Measurements from ENCODE around the gene SLX4.
"Not testable (repeated sequence)": the region's sequence is repeated elsewhere in the genome, so short reads cannot be mapped to it uniquely, and the experiment has no call there.

The SLX4 gene

DNA sequence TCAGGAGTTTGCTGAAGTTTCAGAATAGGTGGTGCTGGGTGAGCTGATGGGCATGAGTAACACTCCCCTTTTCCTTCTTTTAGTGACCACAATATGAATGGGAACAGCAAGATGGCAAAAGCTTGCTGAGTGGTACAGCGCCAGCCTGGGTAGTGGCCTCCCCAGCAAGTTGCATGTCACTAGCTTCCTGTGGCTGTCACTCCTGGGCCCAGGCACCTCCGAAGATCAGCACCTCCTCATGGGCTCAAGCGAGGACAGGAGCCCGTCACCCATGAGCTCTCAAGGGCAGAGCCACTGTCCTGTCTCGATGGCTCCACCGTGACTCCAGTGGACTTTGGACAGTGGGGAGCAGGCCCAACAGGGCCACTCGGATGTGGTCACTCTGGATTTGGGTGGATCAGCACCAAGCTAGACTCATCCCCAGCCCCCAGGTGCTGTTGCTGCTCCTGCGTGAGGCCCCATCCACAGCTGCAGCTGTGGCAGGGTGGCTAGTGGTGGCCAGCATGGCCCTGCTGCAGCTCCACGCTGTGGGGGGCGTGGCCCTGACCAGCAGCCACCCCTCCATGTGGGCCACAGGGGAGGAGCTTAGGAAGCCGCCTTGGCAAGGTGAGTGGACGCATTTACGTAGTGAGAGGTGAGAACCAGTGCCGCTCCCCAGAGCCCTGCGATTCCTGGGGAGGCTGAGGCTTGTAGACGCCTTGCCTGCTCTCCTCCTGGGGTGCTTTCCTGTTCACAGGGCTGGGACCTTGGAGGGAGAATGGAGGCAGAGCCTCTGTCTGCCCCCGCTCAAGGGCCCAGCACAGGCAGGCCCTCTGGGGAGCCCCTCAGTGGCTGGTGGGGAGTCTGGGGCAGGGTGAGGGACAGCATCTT, 29.5 kb upstream of the SLX4 start:
- DNase-seq: no peak

DNA sequence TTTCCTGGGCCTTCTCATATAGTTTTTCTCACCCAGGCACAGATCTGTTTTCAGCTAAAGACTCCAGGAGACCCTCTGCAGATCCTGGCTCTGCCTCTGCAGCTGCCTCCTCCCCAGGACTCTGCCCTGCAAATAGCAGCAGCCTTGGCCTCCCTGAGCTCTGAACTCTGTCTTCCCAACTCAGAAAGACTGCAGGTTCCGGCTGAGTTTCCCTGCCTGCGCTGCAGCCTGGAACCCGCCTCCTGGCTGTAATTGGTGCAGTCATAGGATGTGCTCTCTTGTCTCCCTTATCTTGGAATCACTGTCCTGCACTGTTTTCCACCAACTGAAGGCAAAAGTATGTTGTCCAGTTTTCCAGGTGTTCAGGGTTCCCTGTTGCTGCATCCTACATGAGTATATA, 28.8 kb upstream of the SLX4 start:
- no peak for DNase-seq

- no peak for DNase-seq
Observed at GRCh38 chr16:3638916-3639644, 27.7 kb upstream of the SLX4 start.

DNA sequence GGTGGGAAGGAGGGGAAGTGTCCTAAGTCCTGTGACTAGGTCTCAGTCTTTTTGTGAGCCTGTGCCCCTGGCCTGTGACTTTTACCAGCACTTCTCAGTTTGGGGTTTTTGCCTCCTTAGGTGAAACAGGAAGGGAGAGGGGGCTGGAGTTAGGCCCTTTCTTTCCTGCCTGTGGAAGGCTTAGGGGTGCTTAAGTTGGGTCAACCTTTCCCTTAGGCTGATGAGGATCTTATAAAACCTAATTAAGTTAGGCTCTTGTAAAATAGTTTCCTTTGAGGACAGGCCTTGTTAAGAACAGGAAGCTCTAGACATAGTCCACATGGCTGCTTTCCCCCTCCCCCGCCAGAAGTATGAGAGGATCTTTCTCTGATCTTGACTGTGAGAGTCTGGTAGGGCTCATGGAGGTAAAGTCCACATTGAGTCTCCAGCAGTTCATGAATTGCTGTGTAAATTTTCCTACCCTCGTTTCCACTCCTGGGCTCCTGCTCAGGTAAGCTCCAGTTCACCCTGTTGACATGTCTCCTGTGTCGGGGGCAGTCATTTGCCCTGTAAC, 26.0 kb upstream of the SLX4 start:
- no peak for DNase-seq

DNA sequence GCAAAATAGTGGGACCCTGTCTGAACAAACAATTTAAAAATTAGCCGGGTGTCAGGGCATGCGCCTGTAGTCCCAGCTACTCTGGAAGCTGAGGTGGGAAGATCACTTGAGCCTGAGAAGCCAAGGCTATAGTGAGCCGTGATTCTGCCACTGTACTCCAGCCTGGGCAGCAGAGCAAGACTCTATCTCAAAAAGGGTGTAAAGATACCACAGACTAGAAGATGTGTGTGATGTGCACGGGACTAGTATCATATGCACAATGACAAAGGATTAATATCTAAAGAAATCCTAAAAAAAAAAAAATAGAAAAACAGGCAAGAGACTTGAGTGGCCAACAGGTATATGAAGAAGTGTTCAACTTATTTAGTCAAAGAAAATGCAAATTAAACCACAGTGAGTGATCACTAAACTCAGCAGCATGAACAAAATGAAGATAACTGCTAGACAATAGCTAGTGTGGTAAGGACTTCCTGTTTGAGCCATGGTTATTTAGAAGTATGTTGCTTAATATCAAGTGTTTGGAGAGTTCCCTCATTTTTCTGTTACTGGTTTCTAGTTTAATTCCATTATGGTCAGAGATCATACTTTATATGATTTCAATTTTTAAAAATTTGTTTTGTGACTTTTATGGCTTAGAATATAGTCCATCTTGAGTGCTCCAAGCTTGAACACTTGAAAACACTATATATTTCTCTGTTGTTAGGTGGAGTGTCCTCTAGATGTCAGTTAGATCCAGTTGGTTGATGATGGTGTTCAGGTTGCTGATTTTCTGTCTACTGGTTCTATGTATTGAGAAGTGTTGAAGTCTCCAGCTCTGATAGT, 14.7 kb upstream of the SLX4 start:
- DNase-seq: no peak

- no peak for DNase-seq
Observed at GRCh38 chr16:3625331-3625730, 13.9 kb upstream of the SLX4 start.

GRCh38 chr16:3623642-3624041, 12.2 kb upstream of the SLX4 start:
- no peak for DNase-seq

- DNase-seq: no peak
Observed at GRCh38 chr16:3618769-3619141, 7.3 kb upstream of the SLX4 start.

DNA sequence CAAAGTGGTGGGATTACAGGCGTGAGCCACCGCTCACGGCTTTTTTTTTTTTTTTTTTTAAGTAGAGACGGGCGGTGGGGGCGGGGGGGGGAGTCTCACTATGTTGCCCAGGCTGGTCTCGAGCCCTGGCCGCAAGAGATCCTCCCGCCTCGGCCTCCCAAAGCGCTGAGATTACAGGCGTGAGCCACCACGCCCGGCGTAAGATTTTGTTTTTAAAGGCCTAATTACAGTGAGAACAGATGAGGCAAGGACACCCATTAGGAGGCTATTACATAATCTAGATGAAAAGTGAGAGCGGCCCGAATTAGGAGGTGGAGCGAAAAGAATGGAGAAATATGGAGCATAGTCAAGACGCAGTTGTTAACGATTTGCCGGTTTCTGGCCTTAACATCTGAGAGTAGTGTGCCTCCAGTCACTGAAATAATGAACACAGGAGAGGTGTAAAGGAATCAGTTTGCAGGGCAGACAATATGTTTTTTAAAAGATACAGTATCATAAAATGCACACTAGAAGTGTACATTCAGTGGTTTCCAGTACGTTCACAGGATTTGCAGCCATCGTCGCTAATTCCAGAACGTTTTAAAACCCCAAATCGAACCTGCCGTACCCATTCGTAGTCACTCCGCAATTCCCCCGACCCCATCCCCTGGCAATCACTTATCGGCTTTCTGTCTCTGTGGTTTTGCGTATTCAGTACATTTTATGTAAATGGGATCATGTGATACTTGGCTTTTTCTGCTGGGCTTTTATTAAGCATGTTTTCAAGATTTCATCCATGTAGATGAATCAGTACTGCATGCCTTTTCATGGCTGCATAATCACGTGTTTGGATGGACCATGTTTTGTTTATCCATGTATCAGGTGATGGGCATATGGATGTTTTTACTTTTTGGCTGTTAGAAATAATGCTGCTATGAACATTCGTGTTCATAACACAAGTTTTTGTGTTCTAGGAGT, 1.4 kb upstream of the SLX4 start:
- DNase-seq: no peak

- no peak for DNase-seq
Observed at GRCh38 chr16:3610698-3611145, 684 bp downstream of the SLX4 start.

DNA sequence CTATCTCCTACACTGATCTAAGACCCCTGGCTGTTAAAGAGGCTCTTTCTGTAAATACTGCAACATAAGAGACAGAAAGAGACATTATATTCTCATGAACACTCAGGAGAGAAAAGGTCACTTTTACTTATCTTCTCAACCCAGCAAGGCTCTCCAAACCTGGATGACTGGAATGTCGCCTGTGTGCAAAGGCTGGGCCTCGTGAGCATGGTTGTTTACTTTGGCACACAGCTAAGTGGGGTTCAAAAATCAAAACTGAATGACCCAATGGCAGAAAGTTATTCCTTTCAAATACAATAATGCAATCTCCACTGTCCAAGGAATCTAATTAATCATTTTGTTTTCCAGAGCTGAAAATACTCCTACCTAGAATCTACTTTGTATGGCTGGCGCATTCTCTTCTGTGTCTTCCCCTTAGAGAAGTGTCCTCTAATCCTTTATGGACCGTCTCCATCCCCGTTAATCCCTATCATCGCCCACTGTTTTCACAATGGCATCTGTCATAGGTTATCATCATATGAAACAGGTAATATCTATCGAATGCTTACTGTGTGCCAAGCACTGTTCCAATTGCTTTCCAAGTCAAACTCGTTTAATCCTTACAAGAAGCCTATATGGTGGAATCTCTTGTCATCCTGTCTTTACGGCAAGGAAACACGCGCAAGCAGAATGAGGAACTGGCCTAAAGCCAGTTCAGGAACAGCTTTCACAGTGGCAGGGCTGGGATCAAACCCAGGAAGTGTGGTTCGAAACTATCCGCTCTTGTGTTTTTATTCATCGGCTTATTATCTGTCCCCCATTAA, 1.3 kb downstream of the SLX4 start:
- no peak for DNase-seq

- DNase-seq: not testable (repeated sequence)
Observed at GRCh38 chr16:3608976-3609375, 2.4 kb downstream of the SLX4 start.

DNA sequence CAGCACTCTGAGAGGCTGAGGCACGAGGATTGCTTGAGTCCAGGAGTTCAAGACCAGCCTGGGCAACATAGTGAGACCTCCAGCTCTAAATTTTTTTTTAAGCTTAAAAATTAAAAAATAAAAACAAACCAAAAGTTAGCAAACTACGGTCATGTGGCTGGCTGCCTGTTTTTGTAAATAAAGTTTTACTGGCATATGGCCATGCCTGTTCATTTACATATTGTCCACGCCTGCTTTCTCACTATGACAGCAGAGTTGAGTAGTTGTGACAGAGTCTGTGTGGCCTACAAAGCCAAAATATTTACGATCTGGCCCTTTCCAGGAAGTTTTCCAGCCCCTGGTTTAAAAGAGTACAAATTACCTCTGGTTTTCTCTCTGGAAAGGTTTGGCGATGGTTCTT, 3.3 kb downstream of the SLX4 start:
- no peak for DNase-seq

DNA sequence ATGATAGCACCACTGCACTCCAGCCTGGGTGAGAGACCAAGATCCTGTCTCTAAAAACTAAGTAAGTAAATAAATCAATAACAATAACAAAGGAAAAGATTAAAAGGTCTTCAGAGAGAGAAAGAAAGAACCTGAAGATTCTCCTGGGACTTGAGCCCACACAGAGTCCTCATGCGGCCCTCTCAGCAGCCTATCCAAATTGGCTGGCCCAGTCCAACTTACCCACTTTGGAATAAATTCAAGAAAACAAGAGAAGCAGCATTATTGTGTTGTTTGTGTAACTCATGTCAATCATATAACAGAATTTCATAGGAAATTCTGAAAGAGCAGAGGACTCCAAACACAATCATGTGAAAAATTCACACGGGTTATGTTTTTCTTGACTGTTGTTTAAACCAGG, 3.8 kb downstream of the SLX4 start:
- DNase-seq: no peak

DNA sequence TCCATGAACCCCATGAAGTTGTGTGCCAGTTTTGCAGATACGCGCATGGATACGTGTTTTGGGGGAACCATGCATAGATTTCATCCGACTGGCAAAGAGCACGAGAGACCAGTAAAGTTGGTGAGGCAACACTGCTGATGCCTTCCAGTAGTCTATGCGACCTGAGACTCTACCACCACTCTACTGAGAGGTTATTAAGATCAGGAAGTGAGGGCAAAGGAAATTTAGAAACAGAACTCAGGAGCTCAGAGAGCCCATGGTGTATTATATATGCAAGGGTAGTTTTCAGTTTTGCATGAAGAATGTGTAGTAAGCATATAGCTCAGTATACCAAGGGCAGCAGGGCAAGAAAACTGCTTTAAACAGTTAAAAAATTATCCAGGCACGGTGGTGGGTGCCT, 4.2 kb downstream of the SLX4 start:
- DNase-seq: no peak

- no peak for DNase-seq
Observed at GRCh38 chr16:3606441-3606840, 5.0 kb downstream of the SLX4 start.

DNA sequence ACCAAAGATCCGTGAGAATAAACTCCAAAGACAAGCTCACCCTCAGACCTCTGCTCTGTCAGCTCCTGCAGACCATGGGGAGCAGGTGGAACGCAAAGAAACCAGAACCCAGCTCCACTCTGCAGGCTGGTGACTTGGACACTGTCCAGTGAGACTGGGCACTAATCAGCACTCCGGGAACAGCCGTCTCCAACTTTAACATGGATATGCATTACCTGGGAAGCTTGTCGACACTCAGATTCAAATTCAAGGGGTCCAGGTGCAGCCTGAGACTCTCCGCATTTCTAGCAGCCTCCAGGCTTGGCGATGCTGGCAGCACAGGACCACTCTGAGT, 9.1 kb downstream of the SLX4 start:
- DNase-seq: no peak

DNA sequence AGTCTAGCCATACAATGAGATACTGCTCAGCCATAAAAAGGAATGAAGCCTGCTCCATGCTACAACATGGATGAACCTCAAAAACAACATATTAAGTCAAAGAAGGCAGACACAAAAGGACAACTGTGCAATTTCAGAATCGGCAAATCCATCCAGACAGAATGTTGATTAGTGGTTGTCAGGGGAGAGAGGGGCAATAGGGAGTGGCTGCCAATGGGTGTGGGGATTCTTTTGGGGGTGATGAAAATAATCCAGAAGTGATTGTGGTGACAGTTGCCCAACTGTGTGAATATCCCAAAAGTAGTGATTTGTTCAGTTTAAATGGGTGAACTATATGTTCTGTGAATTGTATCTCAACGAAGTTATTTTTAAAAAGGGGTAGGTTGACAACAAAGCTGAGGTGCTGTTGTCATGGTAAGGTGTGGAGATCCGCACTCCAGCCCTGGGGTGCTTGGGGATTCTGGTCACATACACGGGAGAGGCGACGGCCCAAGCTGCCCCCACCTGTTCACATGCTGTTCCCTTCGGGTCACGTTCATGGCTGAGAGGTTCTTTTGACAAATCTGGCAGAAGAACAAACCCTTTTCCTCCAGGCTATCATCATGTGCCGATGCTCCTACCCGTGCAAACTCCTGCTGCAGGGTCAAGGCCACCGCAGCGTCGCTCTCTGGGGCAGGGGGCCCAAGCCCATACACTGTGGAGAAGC, 9.6 kb downstream of the SLX4 start:
- no peak for DNase-seq

- DNase-seq: no peak
Observed at GRCh38 chr16:3599922-3600321, 11.5 kb downstream of the SLX4 start.

DNA sequence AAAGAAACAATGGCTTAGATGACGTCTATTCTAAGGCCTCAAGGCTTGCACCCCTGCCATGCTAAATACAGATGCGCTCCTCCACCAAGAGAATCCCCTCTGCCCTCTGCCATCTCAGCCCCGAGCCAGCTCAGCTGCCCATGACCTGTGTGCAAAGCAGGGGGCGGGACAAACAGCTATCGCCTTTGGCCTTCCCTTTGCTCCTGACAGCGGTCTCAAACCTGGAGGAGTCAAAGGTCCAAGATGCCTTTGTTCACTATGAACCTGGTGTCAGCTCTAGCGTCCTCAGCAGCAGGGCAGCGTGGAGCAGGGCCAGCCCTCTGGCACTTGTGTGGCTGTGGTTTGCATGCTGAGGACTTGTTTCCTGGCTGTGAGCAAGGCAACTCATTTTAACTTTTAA, 12.3 kb downstream of the SLX4 start:
- no peak for DNase-seq

DNA sequence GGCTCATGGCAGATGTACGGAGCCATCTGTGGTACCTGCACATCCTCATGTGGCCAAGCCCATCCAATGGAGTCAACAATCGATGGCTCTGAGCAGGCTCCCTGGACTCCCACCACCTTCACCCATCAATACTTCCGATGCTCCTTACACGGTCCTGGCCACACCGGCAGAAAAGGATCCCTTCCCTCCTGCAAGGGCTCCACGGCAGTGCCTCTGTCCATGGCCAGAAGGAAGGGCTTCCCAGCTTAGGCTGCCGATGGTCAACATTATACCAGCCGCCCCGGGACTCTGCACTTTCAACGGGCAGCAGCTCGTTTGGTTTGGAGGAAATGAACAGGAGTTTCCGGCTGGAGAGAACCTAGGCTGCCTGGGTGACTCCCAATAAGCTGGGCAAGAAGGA, 13.2 kb downstream of the SLX4 start:
- no peak for DNase-seq

All from NCI-H2171 treated with DMSO at 0.1 percent for 48 hours (cell line).